Measurements from ENCODE around the gene PTTG1. TPM values are rescaled to one million over a fixed set of nuclear protein-coding genes. Genes with fewer than 3 reads are reported as not detected.

PTTG1 gene
- total and polyA plus RNA-seq, 2 experiments from 2014 or later: 394 to 620 TPM

GRCh38 chr5:160462167-160462566, 40.5 kb downstream of the PTTG1 start:
- no peaks in the 10 kb centered on the region for H3K36me3 Mint-ChIP-seq (ENCODE audit: low read depth)
- H2AFZ ChIP-seq: no peak overlapping the region
- no peak overlapping the region for H3K4me3 ChIP-seq
- no peaks in the 10 kb centered on the region for H3K36me3 ChIP-seq (ENCODE audit: insufficient read depth)
- H3K27me3 Mint-ChIP-seq (ENCODE audit: insufficient read depth, low read depth, poor library complexity): no peaks in the 10 kb centered on the region
- H3K4me1 Mint-ChIP-seq: peaks cover 4% of the 10 kb centered on the region; the same call in 2 of the 3 replicates
- TF ChIP-seq POLR2AphosphoS5 (IDR thresholded peaks at IDR 0.05; ENCODE audit: low read depth) (no peak), ZNF462 (CRISPR knock-in tag; IDR thresholded peaks at IDR 0.05) (no peak), STAT1 (IDR thresholded peaks at IDR 0.05; ENCODE audit: unreplicated experiment) (no peak), ETS1 (IDR thresholded peaks at IDR 0.05) (no peak), EZH2 (IDR thresholded peaks at IDR 0.05; ENCODE audit: low read depth, unreplicated experiment) (no peak), REST (IDR thresholded peaks at IDR 0.05; ENCODE audit: unreplicated experiment) (no peak), CREB1 (CRISPR knock-in tag; IDR thresholded peaks at IDR 0.05; ENCODE audit: low read depth) (no peak), JUNB (IDR thresholded peaks at IDR 0.05; ENCODE audit: unreplicated experiment) (no peak), EZH2phosphoT487 (IDR thresholded peaks at IDR 0.05; ENCODE audit: unreplicated experiment) (no peak), NANOG (IDR thresholded peaks at IDR 0.05; ENCODE audit: borderline replicate concordance) (no peak), ZNF114 (CRISPR knock-in tag; IDR thresholded peaks at IDR 0.05) (no peak), ZNF331 (CRISPR knock-in tag; IDR thresholded peaks at IDR 0.05; ENCODE audit: low read depth) (no peak), CTCF (conservative IDR thresholded peaks at IDR 0.05; ENCODE audit: low read depth in 2 of 2) (no peak)
- H3K27ac ChIP-seq (ENCODE audit: low read depth): no peak overlapping the region
- no peaks in the 10 kb centered on the region for H3F3A ChIP-seq (replicated peaks; ENCODE audit: low read depth)
- no peaks in the 10 kb centered on the region for H4K20me1 ChIP-seq (replicated peaks; ENCODE audit: insufficient read depth)
- H3K4me2 ChIP-seq: no peak overlapping the region
- no peaks in the 10 kb centered on the region for H3K27me3 ChIP-seq (ENCODE audit: insufficient read depth)
- no peak overlapping the region for H3K27ac Mint-ChIP-seq
- H3K4me1 ChIP-seq (ENCODE audit: insufficient read depth): peaks cover 4% of the 10 kb centered on the region; the same call in 1 of the 2 replicates
- ATAC-seq: no peak
- no peaks in the 10 kb centered on the region for H3K79me2 ChIP-seq (replicated peaks; ENCODE audit: insufficient read depth)
- no peak for DNase-seq (ENCODE audit: low spot score)
- no peaks in the 10 kb centered on the region for H3K9me2 ChIP-seq (ENCODE audit: insufficient read depth)
- peaks cover 12% of the 10 kb centered on the region; the same call in 2 of the 3 replicates for H3K9me3 Mint-ChIP-seq
- H3K4me3 Mint-ChIP-seq: no peak overlapping the region
